ENCODE data around the gene SLC2A8.

DNA sequence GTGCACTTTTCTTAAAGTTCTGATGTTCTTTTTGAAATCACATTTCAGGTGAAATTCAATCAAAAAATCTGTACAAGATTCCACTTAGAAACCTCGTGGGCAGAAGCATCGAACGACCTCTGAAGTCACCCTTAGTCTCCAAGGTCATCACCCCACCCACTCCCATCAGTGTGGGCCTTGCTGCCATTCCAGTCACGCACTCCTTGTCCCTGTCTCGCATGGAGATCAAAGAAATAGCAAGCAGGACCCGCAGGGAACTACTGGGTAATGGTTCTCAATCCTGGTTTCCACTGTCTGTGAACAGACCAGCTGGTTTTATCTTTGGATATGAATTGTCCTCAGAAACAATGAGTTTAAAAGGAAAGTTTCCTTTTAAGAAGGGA lies 8.1 kb upstream of the SLC2A8 start:
- TF ChIP-seq, protein P1, sequence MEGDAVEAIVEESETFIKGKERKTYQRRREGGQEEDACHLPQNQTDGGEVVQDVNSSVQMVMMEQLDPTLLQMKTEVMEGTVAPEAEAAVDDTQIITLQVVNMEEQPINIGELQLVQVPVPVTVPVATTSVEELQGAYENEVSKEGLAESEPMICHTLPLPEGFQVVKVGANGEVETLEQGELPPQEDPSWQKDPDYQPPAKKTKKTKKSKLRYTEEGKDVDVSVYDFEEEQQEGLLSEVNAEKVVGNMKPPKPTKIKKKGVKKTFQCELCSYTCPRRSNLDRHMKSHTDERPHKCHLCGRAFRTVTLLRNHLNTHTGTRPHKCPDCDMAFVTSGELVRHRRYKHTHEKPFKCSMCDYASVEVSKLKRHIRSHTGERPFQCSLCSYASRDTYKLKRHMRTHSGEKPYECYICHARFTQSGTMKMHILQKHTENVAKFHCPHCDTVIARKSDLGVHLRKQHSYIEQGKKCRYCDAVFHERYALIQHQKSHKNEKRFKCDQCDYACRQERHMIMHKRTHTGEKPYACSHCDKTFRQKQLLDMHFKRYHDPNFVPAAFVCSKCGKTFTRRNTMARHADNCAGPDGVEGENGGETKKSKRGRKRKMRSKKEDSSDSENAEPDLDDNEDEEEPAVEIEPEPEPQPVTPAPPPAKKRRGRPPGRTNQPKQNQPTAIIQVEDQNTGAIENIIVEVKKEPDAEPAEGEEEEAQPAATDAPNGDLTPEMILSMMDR (IDR thresholded peaks at IDR 0.05 in 4 of 5, conservative IDR thresholded peaks at IDR 0.05 in 1 of 5), result no peak
- no peak for TF ChIP-seq POLR2A (IDR thresholded peaks at IDR 0.05)
